H9 (cell line): ENCODE data around the gene KCNN3. TPM values are rescaled to one million over a fixed set of nuclear protein-coding genes. Genes with fewer than 3 reads are reported as not detected.

ENCODE experiments used
- DNase-seq: peaks from one replicate; pipeline ENCODE4 v3.0.0-alpha.2; 2017
- H2AFZ ChIP-seq: one replicate; pipeline ENCODE4 v1.6.1; 2013; ENCODE audit warnings: mild to moderate bottlenecking, low read length, control low read depth, moderate library complexity
- H2AK5ac ChIP-seq: 2 replicates; pipeline ENCODE4 v1.6.1; 2013; ENCODE audit warnings: low read length, control low read depth, mixed read lengths; ENCODE audit not compliant: insufficient read length
- H2BK120ac ChIP-seq: one replicate; pipeline ENCODE4 v1.6.1; 2013; ENCODE audit warnings: low read depth, mild to moderate bottlenecking, low read length, control low read depth, inconsistent platforms; ENCODE audit not compliant: poor library complexity, severe bottlenecking
- H2BK12ac ChIP-seq: 2 replicates; pipeline ENCODE4 v1.6.1; 2013; ENCODE audit warnings: low read length, control low read depth, mixed read lengths, low read depth; ENCODE audit not compliant: insufficient read length
- H2BK15ac ChIP-seq: 2 replicates; pipeline ENCODE4 v1.6.1; 2013; ENCODE audit warnings: low read depth, low read length, control low read depth
- H2BK20ac ChIP-seq: one replicate; pipeline ENCODE4 v1.6.1; 2013; ENCODE audit warnings: low read depth, mild to moderate bottlenecking, low read length, control low read depth, inconsistent platforms; ENCODE audit not compliant: poor library complexity, severe bottlenecking
- H2BK5ac ChIP-seq: 2 replicates; pipeline ENCODE4 v1.6.1; 2013; ENCODE audit warnings: low read length, control low read depth, mixed read lengths; ENCODE audit not compliant: insufficient read length
- H3K14ac ChIP-seq: 2 replicates; pipeline ENCODE4 v1.6.1; 2013; ENCODE audit warnings: low read length, control low read depth; ENCODE audit not compliant: insufficient read depth
- H3K18ac ChIP-seq: 2 replicates; pipeline ENCODE4 v1.6.1; 2013; ENCODE audit warnings: low read depth, mild to moderate bottlenecking, mixed read lengths, low read length, control low read depth; ENCODE audit not compliant: insufficient read length
- H3K23ac ChIP-seq: 2 replicates; pipeline ENCODE4 v1.6.1; 2013; ENCODE audit warnings: low read length, control low read depth, mixed read lengths, low read depth; ENCODE audit not compliant: insufficient read length
- H3K23me2 ChIP-seq: 2 replicates; pipeline ENCODE4 v1.6.1; 2013; ENCODE audit warnings: low read depth, mild to moderate bottlenecking, mixed read lengths, low read length, control low read depth; ENCODE audit not compliant: insufficient read length, poor library complexity, severe bottlenecking
- H3K27ac ChIP-seq: 2 replicates; pipeline ENCODE4 v1.5.1; 2013; ENCODE audit warnings: low read length, control low read depth, mixed read lengths, low read depth; ENCODE audit not compliant: insufficient read length
- H3K27me3 ChIP-seq: 2 replicates; pipeline ENCODE4 v1.6.1; 2013; ENCODE audit warnings: low read length, control low read depth, inconsistent platforms; ENCODE audit not compliant: insufficient read depth
- H3K4ac ChIP-seq: 2 replicates; pipeline ENCODE4 v1.6.1; 2013; ENCODE audit warnings: low read depth, mild to moderate bottlenecking, control low read depth, inconsistent platforms, low read length, moderate library complexity
- H3K4me1 ChIP-seq: 2 replicates; pipeline ENCODE4 v1.6.1; 2013; ENCODE audit warnings: low read length, control low read depth, inconsistent platforms; ENCODE audit not compliant: insufficient read depth
- H3K4me2 ChIP-seq: 2 replicates; pipeline ENCODE4 v1.6.1; 2013; ENCODE audit warnings: low read length, control low read depth, mixed read lengths; ENCODE audit not compliant: insufficient read length, insufficient read depth
- H3K56ac ChIP-seq: 2 replicates; pipeline ENCODE4 v1.6.1; 2013; ENCODE audit warnings: low read depth, mild to moderate bottlenecking, mixed read lengths, low read length, control low read depth; ENCODE audit not compliant: insufficient read length
- H3K79me1 ChIP-seq: 2 replicates; pipeline ENCODE4 v1.6.1; 2013; ENCODE audit warnings: low read depth, mild to moderate bottlenecking, moderate library complexity, low read length, control low read depth, inconsistent platforms; ENCODE audit not compliant: insufficient read depth, poor library complexity, severe bottlenecking
- H3K79me2 ChIP-seq: 2 replicates; pipeline ENCODE4 v1.6.1; 2013; ENCODE audit warnings: low read length, control low read depth, inconsistent platforms; ENCODE audit not compliant: insufficient read depth
- H3K9ac ChIP-seq: 2 replicates; pipeline ENCODE4 v1.6.1; 2013; ENCODE audit warnings: low read length, control low read depth, mixed read lengths; ENCODE audit not compliant: insufficient read length; ENCODE audit errors: extremely low read depth
- H3K9me3 ChIP-seq: one replicate; pipeline ENCODE4 v1.6.1; 2013; ENCODE audit warnings: low read depth, low read length, inconsistent platforms; ENCODE audit not compliant: control insufficient read depth
- H3T11ph ChIP-seq: one replicate; pipeline ENCODE4 v1.6.1; 2013; ENCODE audit warnings: mild to moderate bottlenecking, low read length, control low read depth, inconsistent platforms
- H4K20me1 ChIP-seq: one replicate; pipeline ENCODE4 v1.6.1; 2013; ENCODE audit not compliant: control insufficient read depth, insufficient read length, insufficient read depth
- H4K5ac ChIP-seq: 2 replicates; pipeline ENCODE4 v1.6.1; 2013; ENCODE audit warnings: low read depth, mild to moderate bottlenecking, mixed read lengths, low read length, control low read depth; ENCODE audit not compliant: insufficient read length
- H4K8ac ChIP-seq: replicated peaks from 2 replicates; pipeline ENCODE4 v1.6.1; 2013; ENCODE audit warnings: low read length, control low read depth, mixed read lengths, low read depth; ENCODE audit not compliant: insufficient read length
- H4K91ac ChIP-seq: 2 replicates; pipeline ENCODE4 v1.6.1; 2013; ENCODE audit warnings: low read depth, mild to moderate bottlenecking, moderate library complexity, mixed read lengths, low read length, control low read depth; ENCODE audit not compliant: insufficient read length
- H3K27ac Mint-ChIP-seq, 3 experiments: 2 replicates in 2 of 3; 3 replicates in 1 of 3; pipeline ENCODE4 v1.8.0; 2020 to 2021; ENCODE audit warnings: mixed read lengths in 3 of 3, mild to moderate bottlenecking in 1 of 3, moderate library complexity in 1 of 3
- H3K27me3 Mint-ChIP-seq: 2 replicates; pipeline ENCODE4 v1.8.0; 2021; ENCODE audit warnings: low read depth, mild to moderate bottlenecking, moderate library complexity, mixed read lengths
- H3K36me3 Mint-ChIP-seq, 3 experiments: 2 replicates in 2 of 3; 3 replicates in 1 of 3; pipeline ENCODE4 v1.8.0; 2020 to 2021; ENCODE audit warnings: low read depth in 3 of 3, mixed read lengths in 3 of 3; ENCODE audit not compliant: insufficient read depth in 1 of 3
- H3K4me1 Mint-ChIP-seq, 2 experiments: 2 replicates each; pipeline ENCODE4 v1.8.0; 2020; ENCODE audit warnings: mixed read lengths in 2 of 2
- H3K4me3 Mint-ChIP-seq, 2 experiments: 2 replicates in 1 of 2; 3 replicates in 1 of 2; pipeline ENCODE4 v1.8.0; 2020 to 2021; ENCODE audit warnings: mild to moderate bottlenecking in 2 of 2, mixed read lengths in 2 of 2, moderate library complexity in 1 of 2
- H3K9me3 Mint-ChIP-seq, 2 experiments: 2 replicates in 1 of 2; 3 replicates in 1 of 2; pipeline ENCODE4 v1.8.0; 2020; ENCODE audit warnings: mild to moderate bottlenecking in 2 of 2, mixed read lengths in 2 of 2, moderate library complexity in 1 of 2
- CTCF ChIP-seq: fragments of 200-600 bp; sonication (generic); conservative IDR thresholded peaks from 3 replicates; pipeline ENCODE4 v1.8.0; 2021; ENCODE audit warnings: antibody characterized with exemption, mild to moderate bottlenecking
- WGBS: extraction: QIAGEN DNeasy Blood & Tissue Kit; methylation state at CpG from one replicate; pipeline ENCODE4 v1.1.7; 2013; ENCODE audit warnings: missing lambda C conversion rate, low lambda C conversion rate, mixed read lengths; ENCODE audit not compliant: insufficient read length; ENCODE audit errors: extremely low coverage; 5-methylcytosine and 5-hydroxymethylcytosine counted together
- total RNA-seq: library from RNA; stranded (reverse); gene quantifications from 2 replicates; pipeline ENCODE4 v1.2.1, GENCODE V29; 2021

The KCNN3 gene
- total RNA-seq, 1 experiment from 2014 or later: 0.83 TPM

GRCh38 chr1:154884869-154885701, 15.0 kb upstream of the KCNN3 start:
- Mint-ChIP-seq H3K36me3 (no peaks in the 10 kb centered on the region), H3K9me3 (no peaks in the 10 kb centered on the region), H3K27ac (no peak overlapping the region), H3K27me3 (peaks cover 8% of the 10 kb centered on the region), H3K4me3 (no peak overlapping the region), H3K4me1 (peaks cover 0 to 8% of the 10 kb centered on the region in 2 experiments)
- Histone ChIP-seq H3K56ac (no peak overlapping the region), H3K14ac (no peak overlapping the region), H4K8ac (no peak overlapping the region), H3K9me3 (no peaks in the 10 kb centered on the region), H3K27me3 (no peaks in the 10 kb centered on the region), H2BK120ac (no peak overlapping the region), H4K91ac (no peak overlapping the region), H2BK5ac (no peak overlapping the region), H3T11ph (no peak overlapping the region), H3K79me2 (no peaks in the 10 kb centered on the region), H3K23me2 (no peaks in the 10 kb centered on the region), H2BK15ac (no peak overlapping the region), H3K27ac (no peak overlapping the region), H3K23ac (no peak overlapping the region), H4K20me1 (no peaks in the 10 kb centered on the region), H3K4me1 (peaks cover 2% of the 10 kb centered on the region; the same call in 1 of the 2 replicates), H2BK20ac (no peak overlapping the region), H3K9ac (no peak overlapping the region), H2AFZ (no peak overlapping the region), H2AK5ac (no peak overlapping the region), H3K4me2 (no peak overlapping the region), H3K18ac (no peak overlapping the region), H4K5ac (no peak overlapping the region), H3K79me1 (no peaks in the 10 kb centered on the region), H3K4ac (no peak overlapping the region), H2BK12ac (no peak overlapping the region)
- DNase-seq: no peak
- WGBS: no CpG with 5 or more reads among the region's 6 CpGs
- TF ChIP-seq CTCF: no peak
